ENCODE results near the gene GOSR1. TPM values are rescaled to one million over a fixed set of nuclear protein-coding genes. Genes with fewer than 3 reads are reported as not detected.

GOSR1 gene
- total and polyA plus RNA-seq, 11 donors = 8.9 to 39.7 (median 29.8) TPM

DNA sequence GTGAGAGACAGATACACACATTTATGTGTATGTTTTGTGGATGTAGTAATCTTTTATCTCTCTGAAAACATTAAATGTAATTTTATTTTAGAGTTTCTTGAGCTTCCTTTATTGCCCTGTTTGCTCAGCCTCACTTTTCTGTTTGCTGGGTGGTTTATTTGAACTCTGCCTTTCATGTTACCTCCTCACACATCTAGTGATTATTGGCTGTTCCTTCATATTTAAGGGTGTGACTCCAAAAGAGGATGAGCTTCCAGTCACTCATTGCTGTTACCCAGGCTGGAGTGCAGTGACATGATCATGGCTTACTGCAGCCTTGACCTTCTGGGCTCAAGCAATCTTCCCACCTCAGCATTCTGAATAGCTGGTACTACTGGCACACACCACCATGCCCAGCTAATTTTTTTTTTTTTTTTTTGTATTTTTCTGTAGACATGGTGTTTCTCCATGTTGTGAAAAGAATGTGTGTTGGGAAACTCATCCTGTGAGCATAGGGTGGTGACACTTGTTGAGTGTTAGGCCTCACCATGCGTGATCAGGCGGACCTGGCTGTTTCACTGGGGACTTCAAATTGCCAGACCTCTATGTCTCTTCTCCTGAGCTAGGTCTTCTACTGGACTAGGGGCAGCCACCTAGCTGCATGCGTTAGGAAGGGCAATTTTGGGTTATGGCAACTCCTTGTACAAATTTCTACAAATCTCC lies 37.8 kb downstream of the GOSR1 start:
- WGBS, 4 donors = 95 to 99% (median 97%) methylated on average over 3 of the region's 3 CpGs
- Histone ChIP-seq H3K4me3 (no peak overlapping the region), H3K4me1 (peaks cover 0 to 20% (median 7%) of the 10 kb centered on the region in 12 donors), H3K36me3 (peaks cover 0 to 89% (median 55%) of the 10 kb centered on the region in 9 donors), H3K27ac (no peak overlapping the region), H3K27me3 (no peaks in the 10 kb centered on the region), H3K9me3 (no peaks in the 10 kb centered on the region)
- ATAC-seq (no peak), DNase-seq (no peak)
- TF ChIP-seq, protein P1, sequence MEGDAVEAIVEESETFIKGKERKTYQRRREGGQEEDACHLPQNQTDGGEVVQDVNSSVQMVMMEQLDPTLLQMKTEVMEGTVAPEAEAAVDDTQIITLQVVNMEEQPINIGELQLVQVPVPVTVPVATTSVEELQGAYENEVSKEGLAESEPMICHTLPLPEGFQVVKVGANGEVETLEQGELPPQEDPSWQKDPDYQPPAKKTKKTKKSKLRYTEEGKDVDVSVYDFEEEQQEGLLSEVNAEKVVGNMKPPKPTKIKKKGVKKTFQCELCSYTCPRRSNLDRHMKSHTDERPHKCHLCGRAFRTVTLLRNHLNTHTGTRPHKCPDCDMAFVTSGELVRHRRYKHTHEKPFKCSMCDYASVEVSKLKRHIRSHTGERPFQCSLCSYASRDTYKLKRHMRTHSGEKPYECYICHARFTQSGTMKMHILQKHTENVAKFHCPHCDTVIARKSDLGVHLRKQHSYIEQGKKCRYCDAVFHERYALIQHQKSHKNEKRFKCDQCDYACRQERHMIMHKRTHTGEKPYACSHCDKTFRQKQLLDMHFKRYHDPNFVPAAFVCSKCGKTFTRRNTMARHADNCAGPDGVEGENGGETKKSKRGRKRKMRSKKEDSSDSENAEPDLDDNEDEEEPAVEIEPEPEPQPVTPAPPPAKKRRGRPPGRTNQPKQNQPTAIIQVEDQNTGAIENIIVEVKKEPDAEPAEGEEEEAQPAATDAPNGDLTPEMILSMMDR (IDR thresholded peaks at IDR 0.05) = no peak
- no peak for TF ChIP-seq POLR2A (IDR thresholded peaks at IDR 0.05)
- intact Hi-C loops (cut with DNase I) = loop anchor here in 1 of 10 donors (5.0 kb wide), 1 partner anchor 33 kb away; no protein-coding TSS in a partner anchor

DNA sequence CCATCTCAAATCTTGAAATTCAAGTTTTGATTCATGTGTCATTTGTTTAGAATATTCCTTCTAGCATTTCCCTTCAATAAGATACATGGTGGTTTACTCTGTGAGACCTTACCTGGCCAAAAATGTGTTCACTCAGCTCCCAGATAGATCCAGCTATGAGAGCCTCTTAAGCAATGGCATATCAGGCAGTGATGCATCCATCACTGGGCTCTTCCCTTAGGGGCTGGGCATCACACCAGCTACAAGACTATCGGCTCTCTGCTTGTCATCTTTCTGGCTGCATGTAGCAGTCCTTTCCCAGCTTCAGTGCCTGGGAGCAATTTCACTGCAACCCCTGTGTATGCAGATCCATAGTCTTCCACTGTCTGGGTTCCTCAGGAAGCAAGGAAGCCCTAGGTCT lies 40.6 kb downstream of the GOSR1 start:
- TF ChIP-seq, protein P1 (IDR thresholded peaks at IDR 0.05) = no peak
- Histone ChIP-seq H3K27ac (peak overlapping the region in 1 of 12 donors; percentile 18), H3K4me3 (no peak overlapping the region), H3K27me3 (no peaks in the 10 kb centered on the region), H3K9me3 (no peaks in the 10 kb centered on the region), H3K4me1 (peaks cover 0 to 22% (median 8%) of the 10 kb centered on the region in 12 donors), H3K36me3 (peaks cover 0 to 90% (median 65%) of the 10 kb centered on the region in 9 donors)
- WGBS, 4 donors = 43 to 72% (median 59%) methylated on average over 1 of the region's 1 CpG
- ATAC-seq (peak in 1 of 4 donors; percentile 33), DNase-seq (no peak)
- intact Hi-C loops (cut with DNase I) = loop anchor here in 1 of 10 donors (5.0 kb wide), 1 partner anchor 35 kb away; no protein-coding TSS in a partner anchor

DNA sequence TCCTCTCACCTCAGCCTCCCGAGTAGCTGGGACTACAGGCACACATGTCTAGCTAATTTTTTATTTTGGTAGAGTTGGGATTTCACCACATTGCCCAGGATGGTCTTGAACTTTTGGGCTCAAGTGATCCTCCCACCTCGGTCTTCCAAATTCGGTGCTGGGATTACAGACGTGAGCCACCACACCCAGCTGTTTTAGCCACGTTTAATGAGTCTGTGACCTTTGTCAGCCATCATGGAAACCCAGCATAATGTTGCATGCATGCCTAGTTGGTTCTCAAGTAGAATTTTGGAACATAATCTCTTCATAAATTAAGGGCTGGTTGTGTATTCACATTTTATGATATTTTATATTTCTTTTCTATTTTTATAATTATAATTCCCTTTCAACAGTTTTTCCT lies 42.0 kb downstream of the GOSR1 start:
- Histone ChIP-seq H3K4me3 (peak overlapping the region in 1 of 12 donors; percentile 24), H3K9me3 (no peaks in the 10 kb centered on the region), H3K27me3 (no peaks in the 10 kb centered on the region), H3K36me3 (peaks cover 0 to 78% (median 59%) of the 10 kb centered on the region in 9 donors), H3K4me1 (peaks cover 0 to 22% (median 8%) of the 10 kb centered on the region in 12 donors), H3K27ac (peak overlapping the region in 7 of 12 donors; percentile 13 to 52 (median 24))
- WGBS, 4 donors = 75 to 83% (median 78%) methylated on average over 5 of the region's 5 CpGs
- intact Hi-C loops (cut with DNase I) = loop anchor here in 1 of 10 donors (5.0 kb wide), 1 partner anchor 37 kb away; no protein-coding TSS in a partner anchor
- no peak for TF ChIP-seq POLR2A (IDR thresholded peaks at IDR 0.05)
- TF ChIP-seq, protein P1 (IDR thresholded peaks at IDR 0.05) = no peak
- ATAC-seq (no peak), DNase-seq (no peak)

GRCh38 chr17:30519707-30520106 lies 42.5 kb downstream of the GOSR1 start:
- Histone ChIP-seq H3K27me3 (no peaks in the 10 kb centered on the region), H3K36me3 (peaks cover 0 to 77% (median 58%) of the 10 kb centered on the region in 9 donors), H3K4me1 (peaks cover 0 to 26% (median 11%) of the 10 kb centered on the region in 12 donors), H3K27ac (peak overlapping the region in 7 of 12 donors; percentile 23 to 61 (median 31)), H3K4me3 (peak overlapping the region in 1 of 12 donors; percentile 24), H3K9me3 (no peaks in the 10 kb centered on the region)
- ATAC-seq (peak in 3 of 4 donors; percentile 27 to 80 (median 71)), DNase-seq (no peak)
- WGBS, 4 donors = 70 to 79% (median 77%) methylated on average over 3 of the region's 3 CpGs
- intact Hi-C loops (cut with DNase I) = loop anchor here in 2 of 10 donors (5.0 to 10.0 kb wide), 2 partner anchors 37 to 55 kb away; no protein-coding TSS in a partner anchor
- no peak for TF ChIP-seq POLR2A (IDR thresholded peaks at IDR 0.05)
- TF ChIP-seq, protein P1 (IDR thresholded peaks at IDR 0.05) = no peak
